Measurements from ENCODE around the gene TPRG1L.
A peak's percentile ranks its signal among the peaks of the same experiment; 100 is the strongest.
"Not testable (repeated sequence)": the region's sequence is repeated elsewhere in the genome, so short reads cannot be mapped to it uniquely, and the experiment has no call there.

Gene TPRG1L

DNA sequence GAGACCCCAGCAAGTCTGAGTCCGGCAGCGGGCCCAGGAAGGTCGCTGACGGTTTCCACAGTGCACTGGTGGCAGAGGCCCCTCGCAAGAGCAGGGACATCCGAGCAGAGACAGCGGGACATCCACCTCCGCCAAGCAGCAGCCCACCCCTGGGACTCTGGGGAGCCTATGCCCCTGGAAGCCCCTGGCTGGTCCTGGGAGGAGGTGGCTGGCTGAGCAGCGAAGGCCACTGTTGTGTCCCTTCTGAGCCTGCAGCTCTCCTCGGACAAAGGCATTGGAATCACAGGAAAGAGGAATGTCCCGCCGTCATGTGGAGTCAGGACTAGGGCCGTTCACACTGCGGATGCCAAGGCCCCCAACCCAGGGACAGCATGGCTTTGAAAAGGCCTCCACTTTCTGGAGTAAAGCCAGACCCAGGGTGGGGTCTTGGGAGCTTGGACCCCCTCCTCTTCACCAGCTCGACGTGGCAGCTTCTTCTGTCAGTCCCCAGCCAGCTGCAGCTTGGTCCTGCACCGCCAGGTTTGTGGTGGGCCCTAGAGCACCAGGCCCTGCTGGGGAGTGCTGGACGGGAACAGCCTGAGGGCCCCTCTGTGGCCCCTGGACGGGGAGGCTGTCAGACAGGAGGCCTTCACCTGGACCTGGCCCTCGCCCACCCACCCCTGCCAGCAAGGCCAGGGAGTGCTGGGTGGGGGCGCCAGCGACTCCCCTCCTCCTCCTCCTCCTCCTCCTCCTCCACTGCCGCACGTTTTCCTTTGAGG is 14.9 kb upstream of the TPRG1L start:
- no peak for DNase-seq (ENCODE audit: low read depth)

DNA sequence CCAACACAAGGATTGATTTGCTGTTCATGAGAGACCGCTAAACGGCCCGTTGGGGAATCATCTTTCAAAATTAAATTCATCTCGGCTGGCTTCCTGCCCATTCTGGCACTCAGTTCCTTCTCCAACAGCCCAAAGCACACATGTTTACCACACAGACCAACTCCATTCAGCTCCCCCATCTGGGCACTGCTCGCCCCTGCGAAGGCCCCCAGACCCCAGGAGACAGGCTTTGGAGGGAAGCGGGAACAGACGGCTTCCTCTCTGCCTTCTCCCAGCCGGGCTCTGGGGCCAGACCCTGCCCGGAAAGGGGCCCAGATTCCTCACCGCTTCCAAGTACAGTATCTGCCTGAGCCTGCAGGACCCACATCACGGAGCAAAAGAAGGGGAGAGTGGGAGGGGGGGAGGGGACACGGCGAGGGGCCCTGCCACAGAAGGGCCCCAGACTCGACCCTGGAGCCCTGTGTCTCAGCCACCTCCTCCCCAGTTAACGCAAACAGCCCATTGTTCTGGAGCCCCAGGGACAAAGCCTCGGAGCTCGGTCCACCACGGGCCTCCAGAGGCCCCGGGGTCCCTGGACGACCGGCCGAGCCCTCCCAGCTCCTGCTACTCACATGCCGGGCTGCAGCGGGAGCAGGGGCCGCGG is 14.2 kb upstream of the TPRG1L start:
- no peak for DNase-seq (ENCODE audit: low read depth)

DNA sequence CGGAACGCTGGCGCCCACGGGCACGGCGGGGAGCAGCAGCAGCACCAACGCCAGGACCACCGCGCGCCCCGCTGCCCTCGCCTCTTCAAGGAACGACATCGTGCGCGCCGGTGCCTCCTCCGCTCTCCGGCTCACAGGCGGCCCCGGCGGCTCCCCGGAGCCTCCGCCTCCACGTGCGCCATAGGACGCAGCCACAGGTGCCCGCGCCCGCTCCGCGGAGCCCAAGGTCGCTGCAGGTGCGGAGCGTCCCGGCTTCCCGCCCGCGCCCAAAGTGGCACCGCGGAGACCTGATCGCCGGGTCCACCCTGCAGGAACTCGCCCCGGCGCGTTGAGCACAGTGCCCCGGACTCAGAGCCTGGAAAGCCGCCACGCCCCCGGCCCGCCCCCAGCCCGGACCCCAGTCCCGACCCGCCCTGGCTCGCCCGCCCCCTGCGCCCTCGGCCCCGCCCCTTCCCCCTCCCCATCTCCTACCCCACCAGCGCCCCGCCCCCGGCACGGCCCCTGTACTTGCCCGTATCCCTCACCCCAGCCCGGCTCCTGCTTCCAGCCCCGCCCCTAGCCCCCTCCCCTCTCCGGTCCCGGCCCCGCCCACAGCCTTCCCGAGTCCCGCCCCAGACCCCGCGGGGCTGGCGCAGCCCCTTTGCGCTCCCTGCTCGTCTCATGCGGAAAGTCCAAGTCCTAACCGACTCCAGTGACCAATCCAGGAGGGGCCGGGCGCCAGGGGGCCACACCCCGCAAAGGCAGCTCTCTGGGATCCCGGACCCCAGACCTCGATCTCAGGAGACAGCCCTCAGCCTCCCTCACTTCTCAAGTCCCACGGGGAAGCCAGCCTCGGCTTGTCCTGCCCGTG is 13.4 kb upstream of the TPRG1L start, which contains the start of gene MEGF6:
Gene MEGF6 (minus strand): TSS at position 339 of the 850 bp plus-strand sequence. CDS start 240 bp downstream, at position 99.
- peak; percentile 41 for DNase-seq (ENCODE audit: low read depth)

DNA sequence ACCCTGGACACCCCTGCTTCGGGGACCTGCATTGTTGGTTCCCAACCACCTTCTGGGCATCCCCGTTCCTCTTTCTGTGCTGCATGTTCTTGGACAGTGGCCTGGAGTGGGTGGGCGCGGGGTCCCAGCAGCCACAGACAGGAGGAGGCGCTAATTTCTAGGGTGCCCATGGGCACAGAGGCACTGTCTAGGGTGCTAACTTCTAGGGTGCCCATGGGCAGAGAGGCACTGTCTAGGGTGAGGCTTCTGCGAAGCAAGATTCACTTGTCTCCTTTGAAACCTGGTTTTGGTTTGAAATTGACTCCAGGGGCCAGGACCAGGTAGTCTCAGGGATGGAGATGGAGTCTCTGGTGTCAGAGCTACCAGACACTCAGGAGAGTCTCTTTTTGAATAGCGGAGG is 12.7 kb upstream of the TPRG1L start:
- no peak for DNase-seq (ENCODE audit: low read depth)

DNA sequence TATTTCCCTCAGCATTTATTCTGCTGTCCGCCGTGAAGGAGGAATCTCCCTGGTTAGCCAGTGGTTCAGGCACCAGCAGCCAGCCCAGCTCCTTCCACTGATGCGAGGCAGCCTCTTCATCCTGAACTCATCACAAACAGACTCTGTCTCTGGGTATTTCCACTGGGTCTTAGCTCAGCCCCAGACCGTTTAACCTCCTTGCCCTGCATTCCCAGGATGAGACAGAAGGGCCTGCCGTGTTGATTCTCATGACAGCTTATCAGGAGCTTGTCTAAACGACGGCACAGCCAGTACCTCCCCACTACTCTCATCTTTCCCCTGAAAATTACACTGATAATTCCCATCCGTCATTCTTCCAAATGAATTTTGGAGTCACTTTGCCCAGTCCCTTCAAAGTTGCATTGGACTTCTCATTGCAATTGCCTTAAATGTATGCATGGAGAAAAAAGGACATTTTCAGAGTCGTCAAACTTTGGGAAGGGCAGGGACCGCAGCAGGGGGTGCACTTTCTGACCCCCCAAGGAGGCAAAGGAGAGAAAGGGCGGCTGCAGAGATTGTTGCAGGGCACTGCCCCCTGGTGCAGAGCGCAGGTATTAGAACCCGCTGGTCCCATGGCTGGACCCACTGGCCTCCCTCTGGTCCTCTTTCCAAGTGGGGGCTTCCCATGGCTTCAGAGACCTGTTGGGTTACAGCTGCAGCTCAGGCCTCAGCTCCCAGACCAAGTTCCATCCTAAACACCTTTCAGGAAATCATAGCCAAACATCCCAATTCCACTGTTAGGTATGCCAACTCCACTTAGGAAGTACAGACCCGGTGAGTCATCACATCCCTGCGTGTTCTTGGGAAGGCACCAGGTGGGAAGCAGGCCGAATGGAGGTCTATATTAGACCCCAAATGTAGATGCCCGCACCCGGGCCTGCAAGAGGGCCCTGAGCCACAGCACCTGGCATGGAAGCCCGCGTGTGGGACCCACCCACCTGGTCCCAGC is 9.8 kb upstream of the TPRG1L start:
- DNase-seq (ENCODE audit: low read depth) = no peak

DNA sequence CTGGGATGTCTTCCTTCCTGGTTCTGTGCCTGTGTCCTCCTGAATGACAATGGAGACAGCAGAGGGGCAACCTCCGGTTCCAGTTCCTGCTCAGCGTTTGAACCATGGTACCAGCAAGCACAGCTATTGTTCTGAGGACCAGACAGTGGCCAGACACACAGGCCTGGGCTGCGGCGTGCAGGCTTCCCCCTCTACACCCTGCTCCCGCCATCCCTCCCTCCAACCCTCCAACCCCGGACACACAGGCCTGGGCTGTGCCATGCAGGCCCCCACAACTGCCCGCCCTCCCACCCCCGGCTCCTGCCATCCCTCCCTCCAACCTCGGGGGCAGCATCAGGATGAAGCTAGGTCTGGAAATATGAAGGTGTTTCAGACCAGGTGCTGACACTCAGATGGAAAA is 8.0 kb upstream of the TPRG1L start:
- no peak for DNase-seq (ENCODE audit: low read depth)

DNA sequence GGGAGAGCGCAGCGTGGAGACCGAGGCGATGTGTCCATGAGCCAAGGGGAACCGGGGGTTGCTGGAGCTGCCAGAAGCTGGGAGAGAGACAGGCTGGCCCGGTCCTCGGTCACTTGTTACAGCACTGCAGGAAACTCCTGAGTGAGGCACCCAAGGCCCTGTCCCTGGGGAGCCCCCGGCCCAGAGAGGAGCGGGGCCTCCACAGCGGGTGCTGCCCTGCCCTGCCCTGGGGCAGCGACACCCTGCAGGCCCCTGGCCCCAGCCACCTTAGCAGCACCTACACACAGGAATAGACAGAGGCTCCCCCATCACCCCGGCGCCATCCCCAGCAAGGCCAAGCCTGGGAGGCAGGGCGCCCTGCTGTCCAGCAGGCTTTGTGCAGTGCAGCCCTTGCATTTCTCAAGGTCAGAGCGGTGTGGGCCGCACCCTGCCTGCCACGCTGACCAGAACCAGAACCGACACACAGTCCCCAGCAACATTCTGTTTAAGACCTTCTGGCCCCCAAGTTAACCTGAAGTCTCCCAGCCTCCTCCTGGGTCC is 6.9 kb upstream of the TPRG1L start:
- no peak for DNase-seq (ENCODE audit: low read depth)

DNA sequence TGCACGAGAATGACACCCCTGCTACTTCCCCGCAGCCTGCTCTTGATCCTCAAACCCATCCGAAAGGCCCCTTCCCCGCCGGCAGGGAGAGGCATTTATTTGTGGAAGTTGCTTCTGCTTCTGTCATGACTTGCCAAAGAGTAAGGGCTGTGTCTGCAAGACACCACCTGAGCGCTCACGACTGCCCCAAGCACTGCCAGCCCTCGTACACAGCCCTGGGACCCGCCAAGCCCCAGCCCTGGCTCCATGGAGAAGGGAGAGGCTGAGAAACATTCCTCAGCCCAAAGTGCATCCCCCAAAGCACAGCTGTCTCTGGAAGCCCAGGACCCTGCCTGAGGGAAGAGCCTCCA is 6.3 kb upstream of the TPRG1L start:
- DNase-seq (ENCODE audit: low read depth) = no peak

DNA sequence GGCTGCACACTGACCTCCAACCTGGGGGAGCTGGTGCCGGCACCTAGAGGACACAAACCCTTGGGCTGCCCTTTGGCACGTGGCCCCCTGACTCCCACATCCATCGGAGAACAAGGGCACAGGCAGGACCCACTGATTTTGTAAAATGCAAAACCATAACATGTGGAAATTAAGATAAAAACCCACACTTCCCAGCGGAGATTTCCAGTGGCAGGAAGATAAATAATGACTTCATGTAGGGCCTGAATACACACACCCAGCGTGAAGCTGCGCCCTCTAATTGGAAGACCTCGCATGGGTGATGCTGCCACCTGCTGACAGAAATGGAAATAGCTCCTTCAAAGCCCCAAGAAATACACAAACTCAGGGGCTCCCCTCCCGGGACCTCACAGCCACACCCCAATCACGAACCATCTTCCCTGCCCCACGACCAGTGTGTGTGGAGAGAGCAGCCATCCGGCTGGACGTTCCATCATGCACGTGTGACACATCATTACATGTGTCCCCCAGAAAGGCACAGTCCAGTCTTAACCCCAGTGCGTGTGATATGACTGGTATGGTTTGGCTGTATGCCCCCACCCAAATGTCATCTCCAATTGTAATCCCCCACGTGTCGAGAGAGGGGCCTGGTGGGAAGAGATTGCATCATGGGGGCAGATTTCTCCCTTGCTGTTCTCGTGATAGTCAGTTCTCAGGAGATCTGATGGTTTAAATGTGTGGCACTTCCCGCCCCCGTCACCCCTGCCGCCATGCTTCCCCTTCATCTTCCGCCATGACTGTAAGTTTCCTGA is 5.7 kb upstream of the TPRG1L start:
- peak; percentile 31 for DNase-seq (ENCODE audit: low read depth)

DNA sequence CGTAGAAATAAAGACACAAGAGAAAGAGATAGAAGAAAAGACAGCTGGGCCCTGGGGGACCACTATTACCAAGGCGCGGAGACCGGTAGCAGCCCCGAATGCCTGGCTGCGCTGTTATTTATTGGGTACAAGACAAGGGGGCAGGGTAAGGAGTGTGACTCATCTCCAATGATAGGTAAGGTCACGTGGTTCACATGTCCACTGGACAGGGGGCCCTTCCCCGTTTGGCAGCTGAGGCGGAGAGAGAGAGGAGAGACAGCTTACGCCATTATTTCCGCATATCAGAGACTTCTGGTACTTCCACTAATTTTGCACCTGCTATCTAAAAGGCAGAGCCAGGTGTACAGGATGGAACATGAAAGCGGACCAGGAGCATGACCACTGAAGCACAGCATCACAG is 4.1 kb upstream of the TPRG1L start:
- DNase-seq (ENCODE audit: low read depth) = no peak

DNA sequence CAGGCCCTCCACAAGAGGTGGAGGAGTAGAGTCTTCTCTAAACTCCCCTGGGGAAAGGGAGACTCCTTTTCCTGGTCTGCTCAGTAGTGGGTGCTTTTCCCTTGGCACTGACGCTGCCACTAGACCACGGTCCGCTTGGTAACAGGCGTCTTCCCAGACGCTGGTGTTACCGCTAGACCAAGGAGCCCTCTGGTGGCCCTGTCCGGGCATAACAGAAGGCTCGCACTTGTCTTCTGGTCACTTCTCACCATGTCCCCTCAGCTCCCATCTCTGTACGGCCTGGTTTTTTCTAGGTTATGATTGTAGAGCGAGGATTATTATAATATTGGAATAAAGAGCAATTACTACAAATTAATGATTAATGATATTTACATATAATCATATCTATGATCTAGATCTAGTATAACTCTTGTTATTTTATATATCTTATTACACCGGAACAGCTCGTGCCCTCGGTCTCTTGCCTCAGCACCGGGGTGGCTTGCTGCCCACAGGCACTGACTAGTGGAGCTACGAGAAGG is 3.6 kb upstream of the TPRG1L start:
- DNase-seq (ENCODE audit: low read depth) = not testable (repeated sequence)

DNA sequence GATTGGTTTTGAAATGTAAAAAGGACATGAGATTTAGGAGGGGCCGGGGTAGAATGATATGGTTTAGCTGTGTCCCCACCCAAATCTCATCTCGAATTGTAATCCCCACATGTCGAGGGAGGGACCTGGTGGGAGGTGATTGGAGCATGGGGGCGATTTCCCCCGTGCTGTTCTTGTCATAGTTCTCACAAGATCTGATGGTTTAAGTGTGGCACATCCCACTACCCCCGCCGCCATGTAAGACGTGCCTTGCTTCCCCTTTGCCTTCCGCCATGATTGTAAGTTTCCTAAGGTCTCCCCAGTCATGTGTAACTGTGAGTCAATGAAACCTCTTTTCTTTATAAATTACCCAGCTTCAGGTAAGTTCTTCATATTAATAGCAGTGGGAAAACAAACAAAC is 2.7 kb upstream of the TPRG1L start:
- not testable (repeated sequence) for DNase-seq (ENCODE audit: low read depth)

DNA sequence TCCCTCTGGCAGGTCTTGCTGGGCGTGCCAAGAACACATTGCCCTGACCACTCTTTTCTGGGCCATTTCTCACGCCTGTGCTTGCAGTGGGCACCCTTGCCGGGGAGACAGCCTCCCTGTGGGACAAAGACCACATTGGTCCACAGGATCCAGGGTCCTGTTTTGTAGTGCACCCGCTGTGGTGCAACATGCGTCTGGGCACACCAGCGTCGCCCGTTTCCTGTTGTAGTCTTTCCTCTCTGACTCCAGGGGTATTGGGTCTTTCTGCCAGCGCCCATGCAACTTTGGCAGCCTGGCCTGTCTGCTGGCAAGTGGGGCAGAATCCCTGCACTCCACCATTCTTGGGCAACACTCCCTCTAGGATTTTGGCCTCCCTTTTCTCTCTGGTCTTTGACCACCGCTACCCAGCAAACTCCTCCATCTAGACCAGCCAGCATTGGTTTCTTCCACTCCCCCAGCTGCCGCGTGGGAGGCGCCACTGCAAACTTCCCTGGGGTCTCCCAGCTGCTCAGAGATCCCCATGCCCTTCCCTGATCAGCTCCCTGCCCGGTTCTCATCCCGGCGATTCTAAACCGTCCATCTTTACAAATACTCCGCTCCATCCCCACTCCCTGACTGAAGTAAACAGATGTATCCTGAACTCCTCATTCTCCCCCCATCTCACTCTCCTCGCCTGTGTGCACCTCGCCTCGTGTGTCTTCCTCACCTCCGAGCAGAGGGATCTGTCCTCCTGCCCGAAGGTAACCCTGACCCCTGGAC is 1.2 kb upstream of the TPRG1L start:
- no peak for DNase-seq (ENCODE audit: low read depth)

DNA sequence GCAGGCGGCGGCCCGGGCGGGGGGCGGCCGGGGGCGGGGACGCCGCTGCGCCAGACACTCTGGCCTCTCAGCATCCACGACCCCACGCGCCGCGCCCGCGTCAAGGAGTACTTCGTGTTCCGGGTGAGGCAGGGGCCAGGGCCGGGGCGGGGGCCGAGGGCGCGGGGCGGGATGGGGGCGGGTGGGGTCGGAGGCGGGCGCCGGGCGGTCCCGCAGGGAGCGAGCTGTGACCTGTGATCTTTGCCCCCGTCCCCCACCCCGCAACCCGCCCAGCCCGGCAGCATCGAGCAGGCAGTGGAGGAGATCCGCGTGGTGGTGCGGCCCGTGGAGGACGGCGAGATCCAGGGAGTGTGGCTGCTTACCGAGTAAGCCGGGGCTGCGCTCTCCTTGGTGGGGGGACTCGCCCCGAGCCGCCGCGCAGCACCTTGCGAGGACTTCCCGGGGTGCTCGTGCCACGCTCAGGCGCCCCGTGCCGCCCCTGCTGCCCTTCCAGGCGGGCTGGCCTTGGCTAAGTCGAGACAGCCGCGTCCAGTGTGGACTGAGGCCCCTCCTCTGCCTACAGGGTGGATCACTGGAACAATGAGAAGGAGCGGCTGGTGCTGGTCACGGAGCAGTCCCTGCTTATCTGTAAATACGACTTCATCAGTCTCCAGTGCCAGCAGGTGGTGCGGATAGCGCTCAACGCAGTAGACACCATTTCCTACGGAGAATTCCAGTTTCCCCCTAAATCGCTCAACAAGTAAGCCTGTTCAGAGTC is 514 bp downstream of the TPRG1L start:
- no peak for DNase-seq (ENCODE audit: low read depth)

DNA sequence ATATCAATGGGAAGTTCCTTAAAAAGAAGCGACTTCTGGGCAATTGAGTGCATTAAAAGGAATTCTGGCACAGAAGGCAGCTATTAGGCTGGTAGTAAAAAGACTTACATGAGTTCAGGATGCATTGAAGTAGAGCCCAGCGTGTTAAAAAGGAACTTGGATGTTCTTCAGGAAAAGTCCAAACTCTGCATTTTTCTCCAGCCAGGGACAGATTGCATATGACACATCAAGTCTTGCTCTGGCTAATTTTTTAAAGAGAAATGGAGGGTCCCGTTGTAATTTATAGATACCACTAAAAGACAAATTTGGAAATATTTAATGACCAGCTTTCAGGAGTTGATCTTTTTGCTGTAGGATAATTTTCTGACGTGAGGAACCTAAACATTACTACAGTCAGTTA is 1.2 kb downstream of the TPRG1L start:
- DNase-seq (ENCODE audit: low read depth) = no peak

DNA sequence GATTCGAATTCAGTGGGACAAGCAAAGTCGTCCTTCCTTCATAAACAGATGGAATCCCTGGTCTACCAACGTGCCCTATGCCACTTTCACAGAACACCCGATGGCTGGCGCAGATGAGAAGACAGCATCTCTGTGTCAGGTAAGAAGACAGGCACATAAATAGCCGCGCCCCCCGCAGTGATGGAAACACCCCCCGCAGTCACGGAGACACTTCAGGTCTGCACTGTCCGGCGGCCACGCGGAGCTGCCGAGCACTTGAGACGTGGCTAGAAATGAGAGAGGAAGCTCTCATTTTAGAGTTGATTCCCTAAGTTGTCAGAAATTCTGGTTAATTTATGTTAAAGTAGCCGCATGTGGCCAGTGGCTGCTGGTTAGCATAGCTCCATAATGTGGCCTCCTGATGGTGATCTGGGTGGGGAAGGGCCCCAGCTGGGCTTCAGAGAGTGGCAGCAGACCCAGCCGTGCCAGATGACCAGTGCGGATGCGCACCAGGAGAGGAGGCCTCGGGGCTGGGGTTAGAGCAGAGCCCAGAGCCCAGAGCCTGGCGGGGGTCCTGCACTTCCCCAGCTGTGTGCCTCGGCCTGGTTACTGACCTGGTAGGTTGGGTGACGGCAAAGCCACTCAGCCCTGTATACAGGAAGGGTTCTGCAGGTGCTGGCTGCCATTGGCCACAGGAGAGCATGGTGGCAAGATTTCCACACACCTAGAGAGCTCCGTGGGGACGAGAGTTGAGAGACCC is 2.9 kb downstream of the TPRG1L start:
- no peak for DNase-seq (ENCODE audit: low read depth)

DNA sequence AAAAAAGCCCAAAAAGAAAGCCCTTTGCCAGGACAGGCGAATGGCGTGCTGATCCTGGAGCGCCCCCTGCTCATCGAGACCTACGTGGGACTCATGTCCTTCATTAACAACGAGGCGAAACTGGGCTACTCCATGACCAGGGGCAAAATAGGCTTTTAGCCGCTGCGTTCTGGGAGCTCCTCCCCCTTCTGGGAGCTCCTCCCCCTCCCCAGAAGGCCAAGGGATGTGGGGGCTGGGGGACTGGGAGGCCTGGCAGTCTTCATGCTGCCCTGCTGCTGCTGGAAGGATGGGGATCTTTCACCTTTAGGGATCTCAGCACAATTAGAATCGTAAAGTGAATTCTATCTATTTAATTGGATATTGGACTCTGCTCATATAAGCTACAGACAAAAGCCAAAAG is 3.6 kb downstream of the TPRG1L start:
- no peak for DNase-seq (ENCODE audit: low read depth)

DNA sequence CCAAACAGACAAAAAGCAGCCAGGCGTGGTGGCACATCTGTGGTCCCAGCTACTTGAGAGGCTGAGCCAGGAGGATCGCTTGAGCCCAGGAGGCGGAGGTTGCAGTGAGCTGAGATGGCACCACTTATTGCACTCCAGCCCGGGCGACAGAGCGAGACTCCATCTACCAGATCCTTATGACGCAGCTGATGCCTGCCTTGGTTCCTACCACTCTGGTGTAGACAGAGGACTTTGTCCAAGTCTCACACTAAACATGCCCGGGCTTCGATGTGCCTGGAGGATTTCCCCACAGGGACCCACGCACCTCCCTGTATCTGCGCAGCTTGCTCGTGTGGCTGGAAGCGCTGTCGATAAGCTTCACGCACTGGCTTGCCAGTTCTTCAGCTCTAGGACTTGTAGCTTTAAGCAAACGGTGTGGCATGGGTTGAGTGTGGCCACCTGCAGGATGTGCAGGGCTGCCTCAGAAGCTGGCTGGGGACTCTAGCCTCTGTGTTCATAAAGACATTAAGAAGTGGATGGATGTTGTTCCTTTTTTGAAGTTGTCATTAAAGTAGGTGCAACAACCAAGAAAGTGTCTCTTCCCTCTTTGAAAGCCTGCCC is 4.8 kb downstream of the TPRG1L start:
- no peak for DNase-seq (ENCODE audit: low read depth)

Measured in stimulated activated CD8-positive, alpha-beta memory T cell treated with anti-CD3 and anti-CD28 coated beads, Interleukin-15, amount 100 ng/mL, for 24 hours (primary cell).